ENCODE results near the gene METTL14. TPM values are rescaled to one million over a fixed set of nuclear protein-coding genes. Genes with fewer than 3 reads are reported as not detected.

The METTL14 gene
- total RNA-seq, 1 experiment from 2014 or later, result 9.5 TPM

- TF ChIP-seq EZH2phosphoT487 (IDR thresholded peaks at IDR 0.05; ENCODE audit: borderline replicate concordance, low read length), result no peak
- no peak for TF ChIP-seq EZH2 (IDR thresholded peaks at IDR 0.05; ENCODE audit: low read length, unreplicated experiment)
- no peak for TF ChIP-seq CTCF (conservative IDR thresholded peaks at IDR 0.05; ENCODE audit: low read depth, low read length)
- POLR2A ChIA-PET (ENCODE audit: unreplicated experiment), result no interaction called here
- Histone ChIP-seq H2AFZ (ENCODE audit: low read length) (no peak overlapping the region), H3K27ac (ENCODE audit: low read length) (no peak overlapping the region), H3K4me3 (ENCODE audit: low read length) (no peak overlapping the region), H3F3A (ENCODE audit: low read length, unreplicated experiment) (no peaks in the 10 kb centered on the region), H3K9ac (ENCODE audit: low read length) (no peak overlapping the region), H3K36me3 (ENCODE audit: low read depth, low read length) (peaks cover 17% of the 10 kb centered on the region; the same call in 1 of the 2 replicates), H4K20me1 (ENCODE audit: low read length) (no peaks in the 10 kb centered on the region), H3K9me3 (ENCODE audit: low read length) (no peaks in the 10 kb centered on the region), H3K4me2 (ENCODE audit: low read length) (no peak overlapping the region), H3K79me2 (ENCODE audit: low read length) (no peaks in the 10 kb centered on the region), H3K4me1 (ENCODE audit: insufficient read depth, low read length) (no peaks in the 10 kb centered on the region), H3K27me3 (ENCODE audit: low read length) (no peaks in the 10 kb centered on the region), H3K9me2 (replicated peaks; ENCODE audit: low read length) (no peaks in the 10 kb centered on the region)
- CTCF ChIA-PET, result no interaction called here
- DNase-seq, result no peak
- intact Hi-C loops (cut with micrococcal nuclease), result no loop called here
- ATAC-seq, result no peak
- no TSS peak for BruUV-seq (replicated peaks)
Observed at GRCh38 chr4:118758293-118758692, 73.1 kb downstream of the METTL14 start.

- H3K27ac ChIP-seq (ENCODE audit: low read length), result no peak overlapping the region
- POLR2A ChIA-PET (ENCODE audit: unreplicated experiment), result no interaction called here
Observed at GRCh38 chr4:118759481-118759880, 74.3 kb downstream of the METTL14 start.

More at GRCh38 chr4:118759481-118759880, 74.3 kb downstream of the METTL14 start:
- Histone ChIP-seq H2AFZ (ENCODE audit: low read length) (no peak overlapping the region), H3K27me3 (ENCODE audit: low read length) (no peaks in the 10 kb centered on the region), H3K9ac (ENCODE audit: low read length) (no peak overlapping the region), H3K4me2 (ENCODE audit: low read length) (no peak overlapping the region), H3K4me1 (ENCODE audit: insufficient read depth, low read length) (no peaks in the 10 kb centered on the region), H3F3A (ENCODE audit: low read length, unreplicated experiment) (no peaks in the 10 kb centered on the region), H3K9me2 (replicated peaks; ENCODE audit: low read length) (no peaks in the 10 kb centered on the region), H3K4me3 (ENCODE audit: low read length) (no peak overlapping the region), H3K79me2 (ENCODE audit: low read length) (no peaks in the 10 kb centered on the region), H3K36me3 (ENCODE audit: low read depth, low read length) (peaks cover 28% of the 10 kb centered on the region), H4K20me1 (ENCODE audit: low read length) (no peaks in the 10 kb centered on the region), H3K9me3 (ENCODE audit: low read length) (no peaks in the 10 kb centered on the region)
- ATAC-seq (no peak), DNase-seq (no peak)
- BruUV-seq (replicated peaks), result no TSS peak
- CTCF ChIA-PET, result interaction anchor here (0.6 kb wide), 1 partner anchor 47 kb away, joined by 6 read pairs; no protein-coding TSS in a partner anchor
- no peak for TF ChIP-seq CTCF (conservative IDR thresholded peaks at IDR 0.05; ENCODE audit: low read depth, low read length)
- no peak for TF ChIP-seq EZH2 (IDR thresholded peaks at IDR 0.05; ENCODE audit: low read length, unreplicated experiment)
- TF ChIP-seq EZH2phosphoT487 (IDR thresholded peaks at IDR 0.05; ENCODE audit: borderline replicate concordance, low read length), result no peak
- intact Hi-C loops (cut with micrococcal nuclease), result no loop called here
